HG03139 (cell line): ENCODE data around the gene SYNGAP1.

Source experiments
- ATAC-seq: cut with Tn5 transposase; IDR thresholded peaks from one replicate; pipeline ENCODE4 v1.9.1; 2021; ENCODE audit not compliant: unreplicated experiment

SYNGAP1 gene

GRCh38 chr6:33434961-33435360 lies 15.1 kb downstream of the SYNGAP1 start:
- ATAC-seq = no peak

- ATAC-seq = no peak
Measured at GRCh38 chr6:33437666-33438065, 17.8 kb downstream of the SYNGAP1 start.

- ATAC-seq = no peak
Measured at GRCh38 chr6:33438978-33439594, 19.2 kb downstream of the SYNGAP1 start.

GRCh38 chr6:33439956-33440648 lies 20.2 kb downstream of the SYNGAP1 start:
- no peak for ATAC-seq

DNA sequence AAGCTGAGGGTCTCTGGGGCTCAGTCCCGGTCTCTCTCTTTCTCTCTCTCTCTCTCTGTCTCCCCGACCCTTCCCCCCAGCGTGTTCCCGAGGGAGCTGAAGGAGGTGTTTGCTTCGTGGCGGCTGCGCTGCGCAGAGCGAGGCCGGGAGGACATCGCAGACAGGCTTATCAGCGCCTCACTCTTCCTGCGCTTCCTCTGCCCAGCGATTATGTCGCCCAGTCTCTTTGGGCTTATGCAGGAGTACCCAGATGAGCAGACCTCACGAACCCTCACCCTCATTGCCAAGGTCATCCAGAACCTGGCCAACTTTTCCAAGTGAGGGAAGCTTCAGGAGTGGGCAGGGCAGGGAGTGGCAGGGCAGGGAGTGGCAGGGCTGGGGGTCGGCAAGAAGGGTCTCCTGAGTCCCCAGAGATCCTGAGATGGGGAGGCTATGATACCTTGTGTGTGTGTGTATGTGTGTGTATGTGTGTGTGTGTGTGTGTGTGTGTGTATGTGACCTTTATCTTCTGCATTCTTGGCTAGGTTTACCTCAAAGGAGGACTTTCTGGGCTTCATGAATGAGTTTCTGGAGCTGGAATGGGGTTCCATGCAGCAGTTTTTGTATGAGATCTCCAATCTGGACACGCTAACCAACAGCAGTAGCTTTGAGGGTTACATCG lies 20.9 kb downstream of the SYNGAP1 start:
- ATAC-seq = no peak

DNA sequence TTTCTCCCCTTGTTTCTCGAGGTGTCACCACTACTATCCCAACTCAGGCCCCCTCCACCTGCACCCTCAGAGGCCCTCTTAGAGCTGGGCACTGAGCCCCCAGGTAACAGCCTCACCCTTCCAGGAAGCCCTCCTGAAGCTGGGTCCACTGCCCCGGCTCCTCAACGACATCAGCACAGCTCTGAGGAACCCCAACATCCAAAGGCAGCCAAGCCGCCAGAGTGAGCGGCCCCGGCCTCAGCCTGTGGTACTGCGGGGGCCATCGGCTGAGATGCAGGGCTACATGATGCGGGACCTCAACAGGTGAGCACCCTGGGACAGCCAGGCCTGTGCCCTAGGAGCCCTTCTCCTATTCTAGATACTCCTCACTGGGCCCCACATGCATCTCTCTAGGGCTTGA lies 21.6 kb downstream of the SYNGAP1 start:
- no peak for ATAC-seq

DNA sequence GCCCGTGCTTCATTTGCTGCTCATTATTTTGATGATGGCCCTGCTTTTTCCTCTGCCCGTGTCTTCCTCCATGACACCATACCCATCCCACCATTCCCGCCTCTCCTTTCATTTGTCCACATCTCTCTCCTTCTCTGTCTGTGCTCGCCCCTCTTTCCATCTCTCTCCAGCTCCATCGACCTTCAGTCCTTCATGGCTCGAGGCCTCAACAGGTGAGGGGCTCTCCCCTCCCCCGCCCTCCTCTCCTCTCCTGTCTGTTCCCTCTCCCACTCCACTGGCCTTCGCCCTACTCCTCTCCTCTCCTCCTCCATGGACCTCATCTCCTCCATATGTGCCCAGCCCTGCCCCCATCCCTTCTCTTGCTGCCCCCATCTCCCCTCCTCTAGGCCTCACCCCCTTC lies 22.4 kb downstream of the SYNGAP1 start:
- no peak for ATAC-seq

DNA sequence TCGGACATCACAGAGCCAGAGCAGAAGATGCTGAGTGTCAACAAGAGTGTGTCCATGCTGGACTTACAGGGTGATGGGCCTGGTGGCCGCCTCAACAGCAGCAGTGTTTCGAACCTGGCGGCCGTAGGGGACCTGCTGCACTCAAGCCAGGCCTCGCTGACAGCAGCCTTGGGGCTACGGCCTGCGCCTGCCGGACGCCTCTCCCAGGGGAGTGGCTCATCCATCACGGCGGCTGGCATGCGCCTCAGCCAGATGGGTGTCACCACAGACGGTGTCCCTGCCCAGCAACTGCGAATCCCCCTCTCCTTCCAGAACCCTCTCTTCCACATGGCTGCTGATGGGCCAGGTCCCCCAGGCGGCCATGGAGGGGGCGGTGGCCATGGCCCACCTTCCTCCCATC lies 23.2 kb downstream of the SYNGAP1 start:
- no peak for ATAC-seq

- no peak for ATAC-seq
Measured at GRCh38 chr6:33443619-33444504, 24.0 kb downstream of the SYNGAP1 start.

- ATAC-seq = no peak
Measured at GRCh38 chr6:33445119-33445603, 25.3 kb downstream of the SYNGAP1 start.

- no peak for ATAC-seq
Measured at GRCh38 chr6:33446356-33446755, 26.5 kb downstream of the SYNGAP1 start.

GRCh38 chr6:33450434-33450833 lies 30.6 kb downstream of the SYNGAP1 start:
- no peak for ATAC-seq

GRCh38 chr6:33451606-33452005 lies 31.7 kb downstream of the SYNGAP1 start:
- no peak for ATAC-seq

DNA sequence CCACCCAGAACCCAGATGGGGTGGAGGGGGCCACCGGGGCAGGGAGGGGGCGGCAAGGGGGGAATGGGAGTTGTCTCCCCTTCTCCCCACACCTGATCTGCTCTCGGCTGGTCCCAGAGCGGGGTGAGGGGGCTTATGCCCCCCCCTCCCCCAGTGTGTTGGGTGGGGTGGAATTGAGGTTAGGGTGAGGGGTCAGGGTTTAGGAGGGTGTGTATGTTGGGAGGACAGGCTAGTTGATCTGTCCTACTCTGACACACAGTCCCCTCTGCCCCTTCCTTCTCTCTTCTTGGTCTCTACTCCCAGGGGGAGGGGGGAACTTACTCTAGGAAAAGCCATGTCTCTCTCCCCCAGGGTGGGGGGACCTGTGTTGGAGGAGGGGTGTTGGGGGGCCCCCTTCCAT lies 32.6 kb downstream of the SYNGAP1 start:
- ATAC-seq = no peak

- no peak for ATAC-seq
Measured at GRCh38 chr6:33453393-33454008, 33.6 kb downstream of the SYNGAP1 start.

GRCh38 chr6:33454009-33454946 lies 34.4 kb downstream of the SYNGAP1 start, which contains the start of gene ZBTB9:
ZBTB9 (plus strand) TSS chr6:33454576; CDS start chr6:33455101, 525 bp downstream.
- ATAC-seq = peak; percentile 96

GRCh38 chr6:33455051-33455450 lies 35.2 kb downstream of the SYNGAP1 start:
- no peak for ATAC-seq

DNA sequence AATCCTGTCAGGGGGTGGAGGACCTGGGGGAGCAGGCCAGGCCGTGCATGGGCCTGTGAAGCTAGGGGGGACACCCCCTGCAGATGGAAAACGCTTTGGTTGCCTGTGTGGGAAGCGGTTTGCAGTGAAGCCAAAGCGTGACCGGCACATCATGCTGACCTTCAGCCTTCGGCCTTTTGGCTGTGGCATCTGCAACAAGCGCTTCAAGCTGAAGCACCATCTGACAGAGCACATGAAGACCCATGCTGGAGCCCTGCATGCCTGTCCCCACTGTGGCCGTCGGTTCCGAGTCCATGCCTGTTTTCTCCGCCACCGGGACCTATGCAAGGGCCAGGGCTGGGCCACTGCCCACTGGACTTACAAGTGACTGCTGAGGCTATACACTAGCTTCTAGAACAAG lies 36.3 kb downstream of the SYNGAP1 start:
- no peak for ATAC-seq

DNA sequence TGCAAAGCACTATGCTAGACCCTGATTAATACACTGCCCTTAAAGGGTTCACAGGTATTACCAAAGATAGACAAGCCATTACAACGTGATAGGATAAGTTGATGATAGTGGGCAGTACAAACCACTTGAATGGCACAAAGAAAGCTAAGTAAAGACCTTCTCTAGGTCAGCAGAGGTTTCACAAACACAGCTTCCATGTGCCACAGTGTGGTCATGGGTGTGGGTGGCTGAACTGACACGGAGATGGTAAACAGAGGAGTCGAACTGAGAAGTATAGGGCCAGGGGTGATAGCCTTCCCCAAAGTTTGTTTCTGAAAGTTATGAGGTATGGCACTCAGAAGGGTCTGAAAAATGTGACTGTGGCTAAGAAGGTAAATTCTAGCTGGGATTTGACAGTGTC lies 38.8 kb downstream of the SYNGAP1 start:
- ATAC-seq = no peak

GRCh38 chr6:33459226-33459625 lies 39.4 kb downstream of the SYNGAP1 start:
- ATAC-seq = no peak
